IMR-90 (cell line): Measurements from ENCODE around the gene MAP6. TPM values are rescaled to one million over a fixed set of nuclear protein-coding genes. Genes with fewer than 3 reads are reported as not detected.
A peak's percentile ranks its signal among the peaks of the same experiment; 100 is the strongest.

Experiments
- ATAC-seq: fragments of 200-7000 bp; cut with Tn5 transposase; 2 replicates; pipeline ENCODE4 v1.9.1; 2020; ENCODE audit warnings: low read depth, mild to moderate bottlenecking, moderate library complexity
- BruUV-seq: library from RNA; stranded (reverse); fragments of 400-500 nt; replicated peaks from 2 replicates; lab custom pipeline; 2021; lab: Mats Ljungman, UMichigan
- CTCF ChIA-PET: fragments of 300-600 bp; formaldehyde crosslinking; extraction: SDS; loops from one replicate; lab custom pipeline; 2021; ENCODE audit warnings: antibody characterized with exemption; lab: Yijun Ruan, JAX
- POLR2A ChIA-PET: fragments of 300-600 bp; sonication (Branson Sonifier 250); formaldehyde crosslinking; loops from one replicate; lab custom pipeline; 2022; ENCODE audit warnings: antibody characterized with exemption; ENCODE audit not compliant: unreplicated experiment; lab: Charles Lee
- DNase-seq: peaks from one replicate; pipeline ENCODE4 v3.0.0; 2013
- H2AFZ ChIP-seq: replicated peaks from 2 replicates; pipeline ENCODE3; 2013; ENCODE audit warnings: low read length, mild to moderate bottlenecking; ENCODE audit not compliant: poor library complexity
- H2AK5ac ChIP-seq: 2 replicates; pipeline ENCODE4 v1.6.1; 2013; ENCODE audit warnings: low read depth, low read length, inconsistent platforms
- H2AK9ac ChIP-seq: replicated peaks from 2 replicates; pipeline ENCODE3; 2013; ENCODE audit warnings: mild to moderate bottlenecking, low read depth, low read length, moderate library complexity; ENCODE audit not compliant: poor library complexity
- H2BK120ac ChIP-seq: 2 replicates; pipeline ENCODE4 v1.6.1; 2013; ENCODE audit warnings: low read depth, low read length, inconsistent platforms
- H2BK15ac ChIP-seq: 3 replicates; pipeline ENCODE4 v1.6.1; 2013; ENCODE audit warnings: low read depth, low read length, inconsistent platforms
- H2BK20ac ChIP-seq: 2 replicates; pipeline ENCODE4 v1.6.1; 2013; ENCODE audit warnings: low read depth, mild to moderate bottlenecking, inconsistent platforms, low read length, moderate library complexity
- H2BK5ac ChIP-seq: 2 replicates; pipeline ENCODE4 v1.6.1; 2013; ENCODE audit warnings: mild to moderate bottlenecking, low read depth, low read length, inconsistent platforms; ENCODE audit not compliant: poor library complexity, severe bottlenecking
- H3K14ac ChIP-seq: replicated peaks from 2 replicates; pipeline ENCODE4 v1.6.1; 2013; ENCODE audit warnings: low read depth, low read length, inconsistent platforms
- H3K18ac ChIP-seq: 2 replicates; pipeline ENCODE4 v1.6.1; 2013; ENCODE audit warnings: low read depth, low read length, control low read depth
- H3K23ac ChIP-seq: 2 replicates; pipeline ENCODE4 v1.6.1; 2013; ENCODE audit warnings: low read depth, low read length, inconsistent platforms
- H3K27ac ChIP-seq: 2 replicates; pipeline ENCODE4 v1.5.1; 2013; ENCODE audit warnings: mild to moderate bottlenecking, control low read depth, low read length; ENCODE audit not compliant: insufficient read depth
- H3K27me3 ChIP-seq: 2 replicates; pipeline ENCODE4 v1.6.1; 2013; ENCODE audit warnings: low read length; ENCODE audit not compliant: control insufficient read depth, insufficient read depth
- H3K36me3 ChIP-seq: 2 replicates; pipeline ENCODE4 v1.6.1; 2013; ENCODE audit warnings: low read length, mixed read lengths; ENCODE audit not compliant: control insufficient read depth, insufficient read depth
- H3K4ac ChIP-seq: 2 replicates; pipeline ENCODE4 v1.6.1; 2013; ENCODE audit warnings: low read depth, low read length, inconsistent platforms
- H3K4me1 ChIP-seq: 2 replicates; pipeline ENCODE4 v1.6.1; 2013; ENCODE audit warnings: low read length, mixed read lengths; ENCODE audit not compliant: control insufficient read depth, insufficient read depth
- H3K4me2 ChIP-seq: 2 replicates; pipeline ENCODE4 v1.6.1; 2013; ENCODE audit warnings: low read depth, mild to moderate bottlenecking, control low read depth, low read length, moderate library complexity
- H3K4me3 ChIP-seq: 2 replicates; pipeline ENCODE4 v1.5.1; 2013; ENCODE audit warnings: low read depth, mild to moderate bottlenecking, control low read depth, low read length, moderate library complexity; ENCODE audit not compliant: insufficient read depth
- H3K56ac ChIP-seq: 2 replicates; pipeline ENCODE4 v1.6.1; 2013; ENCODE audit warnings: low read length, inconsistent platforms; ENCODE audit not compliant: insufficient read depth; ENCODE audit errors: extremely low read depth
- H3K79me1 ChIP-seq, 2 experiments: 2 replicates each; pipeline ENCODE4 v1.6.1; 2013; ENCODE audit warnings: low read length in 2 of 2, inconsistent platforms in 1 of 2, low read depth in 1 of 2
- H3K9ac ChIP-seq: 2 replicates; pipeline ENCODE4 v1.6.1; 2013; ENCODE audit warnings: low read depth, low read length, control low read depth
- H3K9me1 ChIP-seq: 2 replicates; pipeline ENCODE4 v1.6.1; 2013; ENCODE audit warnings: low read length, inconsistent platforms; ENCODE audit not compliant: insufficient read depth
- H3K9me3 ChIP-seq: 2 replicates; pipeline ENCODE4 v1.6.1; 2013; ENCODE audit warnings: low read length; ENCODE audit not compliant: control insufficient read depth, insufficient read depth
- H4K20me1 ChIP-seq: 2 replicates; pipeline ENCODE4 v1.6.1; 2013; ENCODE audit warnings: low read length, inconsistent platforms; ENCODE audit not compliant: insufficient read depth
- H4K5ac ChIP-seq: 2 replicates; pipeline ENCODE4 v1.6.1; 2013; ENCODE audit warnings: mild to moderate bottlenecking, low read depth, low read length, control low read depth
- H4K8ac ChIP-seq, 2 experiments: 2 replicates each; pipeline ENCODE4 v1.6.1; 2013; ENCODE audit warnings: low read depth in 2 of 2, low read length in 2 of 2, control low read depth in 1 of 2, inconsistent platforms in 1 of 2
- H4K91ac ChIP-seq: 2 replicates; pipeline ENCODE4 v1.6.1; 2013; ENCODE audit warnings: low read depth, low read length, inconsistent platforms; ENCODE audit not compliant: insufficient read depth
- BHLHE40 ChIP-seq: fragments of 150-350 bp; IDR thresholded peaks from 2 replicates; pipeline ENCODE4 v1.6.1; 2016; ENCODE audit warnings: mild to moderate bottlenecking, low read depth, low read length
- CEBPB ChIP-seq: IDR thresholded peaks from 2 replicates; pipeline ENCODE4 v1.6.1; 2012; ENCODE audit warnings: low read depth, low read length, improper control_type of control experiment
- CHD1 ChIP-seq: IDR thresholded peaks from 2 replicates; pipeline ENCODE4 v1.6.1; 2012; ENCODE audit warnings: low read depth, low read length, improper control_type of control experiment
- FOS ChIP-seq: fragments of 150-350 bp; IDR thresholded peaks from 2 replicates; pipeline ENCODE4 v1.6.1; 2016; ENCODE audit warnings: low read depth, low read length
- MAFK ChIP-seq: IDR thresholded peaks from 2 replicates; pipeline ENCODE4 v1.6.1; 2012; ENCODE audit warnings: low read depth, low read length, improper control_type of control experiment
- MAZ ChIP-seq: IDR thresholded peaks from 2 replicates; pipeline ENCODE4 v1.6.1; 2012; ENCODE audit warnings: low read depth, mild to moderate bottlenecking, low read length, improper control_type of control experiment, moderate library complexity, borderline replicate concordance
- MXI1 ChIP-seq: IDR thresholded peaks from 2 replicates; pipeline ENCODE4 v1.6.1; 2012; ENCODE audit warnings: low read depth, mild to moderate bottlenecking, low read length, moderate library complexity, borderline replicate concordance
- NFE2L2 ChIP-seq: fragments of 150-350 bp; IDR thresholded peaks from 2 replicates; pipeline ENCODE4 v1.6.1; 2016; ENCODE audit warnings: low read depth, mild to moderate bottlenecking, low read length
- POLR2A ChIP-seq: IDR thresholded peaks from 2 replicates; pipeline ENCODE4 v1.6.1; 2012; ENCODE audit warnings: mild to moderate bottlenecking, low read depth, low read length
- RAD21 ChIP-seq: IDR thresholded peaks from 2 replicates; pipeline ENCODE4 v1.6.1; 2012; ENCODE audit warnings: low read length, improper control_type of control experiment
- RCOR1 ChIP-seq: IDR thresholded peaks from 2 replicates; pipeline ENCODE4 v1.6.1; 2012; ENCODE audit warnings: mild to moderate bottlenecking, low read length, improper control_type of control experiment; ENCODE audit not compliant: insufficient replicate concordance
- RFX5 ChIP-seq: IDR thresholded peaks from 2 replicates; pipeline ENCODE4 v1.8.0; 2012; ENCODE audit warnings: low read depth, mild to moderate bottlenecking, low read length, moderate library complexity
- SMC3 ChIP-seq: fragments of 150-350 bp; IDR thresholded peaks from 2 replicates; pipeline ENCODE4 v1.6.1; 2016; ENCODE audit warnings: low read depth, mild to moderate bottlenecking, antibody characterized with exemption, low read length, moderate library complexity
- USF2 ChIP-seq: fragments of 150-350 bp; IDR thresholded peaks from 2 replicates; pipeline ENCODE4 v1.6.1; 2017; ENCODE audit warnings: mild to moderate bottlenecking, antibody characterized with exemption, low read length, low read depth
- dilution Hi-C: fragments of 300-500 bp; cut with HindIII; formaldehyde crosslinking; loops from one replicate; pipeline ENCODE4 v1.14.3; 2018; ENCODE audit warnings: low sequenced_read_pairs; ENCODE audit not compliant: unreplicated experiment
- in situ Hi-C: fragments of 300-500 bp; cut with MboI; formaldehyde crosslinking; loops from 3 replicates; pipeline ENCODE4 v1.14.3; 2019; ENCODE audit warnings: low sequenced_read_pairs, inconsistent platforms, mixed read lengths
- intact Hi-C: fragments of 100-400 bp; cut with micrococcal nuclease; formaldehyde crosslinking; loops from 2 replicates; pipeline ENCODE4 v1.10.0; 2022
- polyA plus RNA-seq, 3 experiments: library from polyadenylated mRNA; depleted of rRNA; stranded (reverse); fragments of >200 nt; gene quantifications; 2 replicates each; pipeline ENCODE4 v1.2.3, GENCODE V29; 2012; ENCODE audit warnings: low replicate concordance in 1 of 3
- total RNA-seq: library from RNA; depleted of rRNA; stranded (reverse); fragments of >200 nt; gene quantifications from 2 replicates; pipeline ENCODE4 v1.2.3, GENCODE V29; 2012
- TF ChIP-seq, protein P1 (sequence below): fragments of 150-350 bp; IDR thresholded peaks from 2 replicates; pipeline ENCODE4 v1.6.1; 2016; ENCODE audit warnings: low read depth, mild to moderate bottlenecking, low read length, moderate library complexity, borderline replicate concordance
- TF ChIP-seq, protein P2 (sequence below): conservative IDR thresholded peaks from 2 replicates; pipeline ENCODE4 v1.5.1; 2012; ENCODE audit warnings: mild to moderate bottlenecking, low read depth, low read length, improper control_type of control experiment

The MAP6 gene
- total and polyA plus RNA-seq, 2 of the 4 experiments (the other 2 are of a cell fraction), result 3.0 to 3.4 TPM

GRCh38 chr11:75655605-75656004 lies 13.2 kb downstream of the MAP6 start:
- Histone ChIP-seq H2BK15ac (peak overlapping the region; percentile 91; the same call in 2 of the 3 replicates), H3K14ac (peak overlapping the region; percentile 80), H3K27ac (peak overlapping the region; percentile 93), H2AFZ (peak overlapping the region; percentile 64), H2BK20ac (peak overlapping the region; percentile 94), H4K20me1 (no peaks in the 10 kb centered on the region; the same call in 1 of the 2 replicates), H3K9me3 (no peaks in the 10 kb centered on the region), H4K5ac (peak overlapping the region; percentile 76), H3K4me2 (peak overlapping the region; percentile 57), H2BK120ac (peak overlapping the region; percentile 89), H3K56ac (peak overlapping the region; percentile 82; the same call in 1 of the 2 replicates), H3K9ac (peak overlapping the region; percentile 27; the same call in 1 of the 2 replicates), H3K9me1 (peaks cover 12% of the 10 kb centered on the region), H4K91ac (peak overlapping the region; percentile 92), H2AK5ac (peak overlapping the region; percentile 95), H4K8ac (peak overlapping the region; percentile 69 to 91), H3K4ac (peak overlapping the region; percentile 88), H2BK5ac (peak overlapping the region; percentile 97), H3K27me3 (no peaks in the 10 kb centered on the region), H2AK9ac (peak overlapping the region; percentile 88), H3K36me3 (no peaks in the 10 kb centered on the region), H3K23ac (peak overlapping the region; percentile 48; the same call in 1 of the 2 replicates), H3K79me1 (peaks cover 0 to 3% of the 10 kb centered on the region in 2 experiments; a peak in 1 of 4 replicates), H3K4me1 (peaks cover 21% of the 10 kb centered on the region), H3K18ac (peak overlapping the region; percentile 80), H3K4me3 (no peak overlapping the region)
- BruUV-seq, result no TSS peak
- intact Hi-C loops (loop anchor here (5.0 kb wide), 1 partner anchor 53 kb away; no protein-coding TSS in a partner anchor), dilution Hi-C loops (no loop called here), in situ Hi-C loops (no loop called here)
- TF ChIP-seq, protein P1, sequence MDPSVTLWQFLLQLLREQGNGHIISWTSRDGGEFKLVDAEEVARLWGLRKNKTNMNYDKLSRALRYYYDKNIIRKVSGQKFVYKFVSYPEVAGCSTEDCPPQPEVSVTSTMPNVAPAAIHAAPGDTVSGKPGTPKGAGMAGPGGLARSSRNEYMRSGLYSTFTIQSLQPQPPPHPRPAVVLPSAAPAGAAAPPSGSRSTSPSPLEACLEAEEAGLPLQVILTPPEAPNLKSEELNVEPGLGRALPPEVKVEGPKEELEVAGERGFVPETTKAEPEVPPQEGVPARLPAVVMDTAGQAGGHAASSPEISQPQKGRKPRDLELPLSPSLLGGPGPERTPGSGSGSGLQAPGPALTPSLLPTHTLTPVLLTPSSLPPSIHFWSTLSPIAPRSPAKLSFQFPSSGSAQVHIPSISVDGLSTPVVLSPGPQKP, result no peak
- TF ChIP-seq USF2 (no peak), MAFK (no peak), SMC3 (no peak), NFE2L2 (no peak), MXI1 (no peak), RAD21 (no peak), CEBPB (no peak), CHD1 (no peak), MAZ (no peak), FOS (no peak), BHLHE40 (no peak), RCOR1 (no peak), POLR2A (no peak), RFX5 (no peak)
- TF ChIP-seq, protein P2, sequence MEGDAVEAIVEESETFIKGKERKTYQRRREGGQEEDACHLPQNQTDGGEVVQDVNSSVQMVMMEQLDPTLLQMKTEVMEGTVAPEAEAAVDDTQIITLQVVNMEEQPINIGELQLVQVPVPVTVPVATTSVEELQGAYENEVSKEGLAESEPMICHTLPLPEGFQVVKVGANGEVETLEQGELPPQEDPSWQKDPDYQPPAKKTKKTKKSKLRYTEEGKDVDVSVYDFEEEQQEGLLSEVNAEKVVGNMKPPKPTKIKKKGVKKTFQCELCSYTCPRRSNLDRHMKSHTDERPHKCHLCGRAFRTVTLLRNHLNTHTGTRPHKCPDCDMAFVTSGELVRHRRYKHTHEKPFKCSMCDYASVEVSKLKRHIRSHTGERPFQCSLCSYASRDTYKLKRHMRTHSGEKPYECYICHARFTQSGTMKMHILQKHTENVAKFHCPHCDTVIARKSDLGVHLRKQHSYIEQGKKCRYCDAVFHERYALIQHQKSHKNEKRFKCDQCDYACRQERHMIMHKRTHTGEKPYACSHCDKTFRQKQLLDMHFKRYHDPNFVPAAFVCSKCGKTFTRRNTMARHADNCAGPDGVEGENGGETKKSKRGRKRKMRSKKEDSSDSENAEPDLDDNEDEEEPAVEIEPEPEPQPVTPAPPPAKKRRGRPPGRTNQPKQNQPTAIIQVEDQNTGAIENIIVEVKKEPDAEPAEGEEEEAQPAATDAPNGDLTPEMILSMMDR, result no peak
- DNase-seq (peak; percentile 55), ATAC-seq (peak; percentile 80)
- ChIA-PET POLR2A (no interaction called here), CTCF (no interaction called here)
